GM13977 (cell line): ENCODE results near the gene MRPL3.

Experiments used
- DNase-seq: peaks from one replicate; pipeline ENCODE4 v3.0.0; 2012; ENCODE audit warnings: low spot score
- CTCF ChIP-seq: IDR thresholded peaks from 2 replicates; pipeline ENCODE4 v1.5.1; 2012; ENCODE audit warnings: mild to moderate bottlenecking, control low read depth; ENCODE audit not compliant: insufficient read depth; ENCODE audit errors: extremely low read depth, missing control alignments
- in situ Hi-C: fragments of 300-500 bp; cut with MboI; formaldehyde crosslinking; loops from one replicate; pipeline ENCODE4 v1.12.0; 2022; ENCODE audit warnings: low sequenced_read_pairs, low pct_unique_long_range_greater_than_20kb, mixed read lengths, inconsistent platforms; ENCODE audit not compliant: unreplicated experiment

The MRPL3 gene

GRCh38 chr3:131439084-131439483 lies 63.7 kb downstream of the MRPL3 start:
- no peak for TF ChIP-seq CTCF
- no peak for DNase-seq
- in situ Hi-C loops: no loop called here

- no peak for DNase-seq
- TF ChIP-seq CTCF: no peak
- in situ Hi-C loops: no loop called here
These were observed 67.8 kb downstream of the MRPL3 start for GRCh38 chr3:131435000-131435399.

GRCh38 chr3:131432441-131432840 lies 70.3 kb downstream of the MRPL3 start:
- in situ Hi-C loops: no loop called here
- no peak for DNase-seq
- TF ChIP-seq CTCF: no peak

- no peak for TF ChIP-seq CTCF
- in situ Hi-C loops: no loop called here
- no peak for DNase-seq
These were observed 71.0 kb downstream of the MRPL3 start for GRCh38 chr3:131431754-131432153.

- in situ Hi-C loops: no loop called here
- no peak for DNase-seq
- TF ChIP-seq CTCF: no peak
These were observed 75.5 kb downstream of the MRPL3 start for GRCh38 chr3:131427226-131427625.

GRCh38 chr3:131421957-131422498 lies 80.7 kb downstream of the MRPL3 start:
- in situ Hi-C loops: no loop called here
- DNase-seq: no peak
- TF ChIP-seq CTCF: no peak

GRCh38 chr3:131421301-131421700 lies 81.5 kb downstream of the MRPL3 start:
- in situ Hi-C loops: no loop called here
- no peak for DNase-seq
- no peak for TF ChIP-seq CTCF
